PC-9 (cell line): ENCODE results near the gene RBM24. TPM values are rescaled to one million over a fixed set of nuclear protein-coding genes. Genes with fewer than 3 reads are reported as not detected.

Experiments
- BruUV-seq: library from RNA; stranded (reverse); fragments of 400-500 nt; replicated peaks from 2 replicates; lab custom pipeline; 2021; lab: Mats Ljungman, UMichigan
- CTCF ChIA-PET: fragments of 300-600 bp; sonication (Branson Sonifier 250); formaldehyde crosslinking; loops from one replicate; lab custom pipeline; 2022; ENCODE audit warnings: antibody characterized with exemption; lab: Charles Lee
- POLR2A ChIA-PET: fragments of 300-600 bp; sonication (Branson Sonifier 250); formaldehyde crosslinking; loops from one replicate; lab custom pipeline; 2022; ENCODE audit warnings: antibody characterized with exemption; ENCODE audit not compliant: unreplicated experiment; lab: Charles Lee
- DNase-seq, 2 experiments: peaks; one replicate each; pipeline versions ENCODE4 v3.0.0 to v3.0.0-alpha.2; 2015 to 2022; ENCODE audit warnings: mixed read lengths in 1 of 2
- H2AFZ ChIP-seq: fragments of 200-600 bp; sonication (generic); 2 replicates; pipeline ENCODE4 v1.8.1; 2017; ENCODE audit warnings: antibody characterized with exemption
- H3F3A ChIP-seq: fragments of 200-600 bp; sonication (generic); 2 replicates; pipeline ENCODE4 v1.8.1; 2017; ENCODE audit warnings: antibody characterized with exemption, mild to moderate bottlenecking, low read depth; ENCODE audit not compliant: insufficient read depth
- H3K27ac ChIP-seq: fragments of 200-600 bp; sonication (generic); 2 replicates; pipeline ENCODE4 v1.6.1; 2016; ENCODE audit warnings: mixed run types
- H3K27me3 ChIP-seq: fragments of 200-600 bp; sonication (generic); 2 replicates; pipeline ENCODE4 v1.6.1; 2016; ENCODE audit warnings: low read depth, mixed run types; ENCODE audit not compliant: insufficient read depth
- H3K36me3 ChIP-seq: fragments of 200-600 bp; sonication (generic); 2 replicates; pipeline ENCODE4 v1.6.1; 2016; ENCODE audit warnings: low read depth, mixed run types
- H3K4me1 ChIP-seq: fragments of 200-600 bp; sonication (generic); replicated peaks from 2 replicates; pipeline ENCODE4 v1.6.1; 2016; ENCODE audit warnings: mixed run types; ENCODE audit not compliant: insufficient read depth
- H3K4me2 ChIP-seq: fragments of 200-600 bp; sonication (generic); 2 replicates; pipeline ENCODE4 v1.6.1; 2017; ENCODE audit warnings: mixed run types
- H3K4me3 ChIP-seq: fragments of 200-600 bp; sonication (generic); 2 replicates; pipeline ENCODE4 v1.6.1; 2016; ENCODE audit warnings: mixed run types
- H3K79me2 ChIP-seq: fragments of 200-600 bp; sonication (generic); 2 replicates; pipeline ENCODE4 v1.6.1; 2017; ENCODE audit warnings: low read depth, mixed run types
- H3K9me2 ChIP-seq: fragments of 200-600 bp; sonication (generic); 2 replicates; pipeline ENCODE4 v1.8.1; 2017; ENCODE audit warnings: mild to moderate bottlenecking; ENCODE audit not compliant: insufficient read depth
- H3K9me3 ChIP-seq: fragments of 200-600 bp; sonication (generic); 2 replicates; pipeline ENCODE4 v1.8.1; 2016; ENCODE audit warnings: low read depth; ENCODE audit not compliant: insufficient read depth
- H4K20me1 ChIP-seq: fragments of 200-600 bp; sonication (generic); 2 replicates; pipeline ENCODE4 v1.8.1; 2017; ENCODE audit not compliant: insufficient read depth
- CTCF ChIP-seq: fragments of 200-600 bp; sonication (generic); conservative IDR thresholded peaks from 2 replicates; pipeline ENCODE4 v1.6.1; 2017; ENCODE audit warnings: mixed run types, antibody characterized with exemption, mild to moderate bottlenecking, moderate library complexity
- EZH2 ChIP-seq: fragments of 200-600 bp; sonication (generic); IDR thresholded peaks from 2 replicates; pipeline ENCODE4 v1.8.0; 2017; ENCODE audit warnings: antibody characterized with exemption, low read depth
- intact Hi-C: fragments of 100-400 bp; cut with micrococcal nuclease; formaldehyde crosslinking; loops from one replicate; pipeline ENCODE4 v1.10.0; 2022; ENCODE audit not compliant: unreplicated experiment
- total RNA-seq: library from RNA; stranded (reverse); gene quantifications from 2 replicates; pipeline ENCODE4 v1.2.3, GENCODE V29; 2021

RBM24 gene
- total RNA-seq, 1 experiment from 2014 or later = 0.72 TPM

- DNase-seq = no peak
- CTCF ChIA-PET = no interaction called here
- no peaks in the 10 kb centered on the region for H3K36me3 ChIP-seq
- no peaks in the 10 kb centered on the region for H3K9me2 ChIP-seq
- H3K27ac ChIP-seq = no peak overlapping the region
- no peak overlapping the region for H2AFZ ChIP-seq
- intact Hi-C loops = loop anchor here (5.0 to 10.0 kb wide), 2 partner anchors 112 to 305 kb away; no protein-coding TSS in a partner anchor
- no peak for TF ChIP-seq EZH2
- no peak for TF ChIP-seq CTCF
- peaks cover 21% of the 10 kb centered on the region for H3K4me1 ChIP-seq
- no peaks in the 10 kb centered on the region for H3K9me3 ChIP-seq
- no peak overlapping the region for H3K4me2 ChIP-seq
- peaks cover 5% of the 10 kb centered on the region; the same call in 1 of the 2 replicates for H3F3A ChIP-seq
- no TSS peak for BruUV-seq
- POLR2A ChIA-PET = no interaction called here
- no peaks in the 10 kb centered on the region for H4K20me1 ChIP-seq
- no peaks in the 10 kb centered on the region for H3K27me3 ChIP-seq
- no peaks in the 10 kb centered on the region for H3K79me2 ChIP-seq
- no peak overlapping the region for H3K4me3 ChIP-seq
Observed at GRCh38 chr6:17277256-17277655, 3.9 kb upstream of the RBM24 start.

GRCh38 chr6:17278289-17279063, 2.7 kb upstream of the RBM24 start:
- Histone ChIP-seq H3K4me2 (peak overlapping the region; percentile 51), H3K9me3 (no peaks in the 10 kb centered on the region), H3K9me2 (no peaks in the 10 kb centered on the region), H2AFZ (peak overlapping the region; percentile 69), H3K4me1 (peaks cover 21% of the 10 kb centered on the region), H4K20me1 (no peaks in the 10 kb centered on the region), H3F3A (peaks cover 5% of the 10 kb centered on the region; the same call in 1 of the 2 replicates), H3K79me2 (no peaks in the 10 kb centered on the region), H3K27me3 (no peaks in the 10 kb centered on the region), H3K4me3 (no peak overlapping the region), H3K27ac (peak overlapping the region; percentile 49), H3K36me3 (no peaks in the 10 kb centered on the region)
- DNase-seq = peak; percentile 37 to 70
- TF ChIP-seq CTCF (no peak), EZH2 (no peak)
- intact Hi-C loops = loop anchor here (1.0 to 10.0 kb wide), 3 partner anchors 114 to 304 kb away; no protein-coding TSS in a partner anchor
- POLR2A ChIA-PET = interaction anchor here (0.5 to 0.6 kb wide), 3 partner anchors 225 to 517 kb away, joined by 8 to 42 read pairs (median 10); partner anchors contain the start of gene ATXN1
- CTCF ChIA-PET = no interaction called here
- BruUV-seq = TSS peak; percentile 57

- TF ChIP-seq EZH2 (no peak), CTCF (no peak)
- Histone ChIP-seq H3F3A (peaks cover 5% of the 10 kb centered on the region; the same call in 1 of the 2 replicates), H3K4me3 (no peak overlapping the region), H3K36me3 (no peaks in the 10 kb centered on the region), H3K9me2 (no peaks in the 10 kb centered on the region), H2AFZ (no peak overlapping the region), H4K20me1 (no peaks in the 10 kb centered on the region), H3K4me1 (peaks cover 21% of the 10 kb centered on the region), H3K79me2 (no peaks in the 10 kb centered on the region), H3K27ac (no peak overlapping the region), H3K9me3 (no peaks in the 10 kb centered on the region), H3K27me3 (no peaks in the 10 kb centered on the region), H3K4me2 (no peak overlapping the region)
- CTCF ChIA-PET = no interaction called here
- no TSS peak for BruUV-seq
- POLR2A ChIA-PET = no interaction called here
- no peak for DNase-seq
- intact Hi-C loops = no loop called here
Observed at GRCh38 chr6:17280138-17280537, 1.0 kb upstream of the RBM24 start.
